Activated T-helper 9 cell treated with anti-CD3 and anti-CD28 coated beads, Interleukin-2, amount 50 U/mL, for 16 hours (primary cell): ENCODE results near the gene PAQR9.

Source experiments
- DNase-seq: peaks from one replicate; pipeline ENCODE4 v3.0.0-alpha.2; 2020; ENCODE audit warnings: low read depth

Gene PAQR9

GRCh38 chr3:142950972-142951371 is 12.5 kb downstream of the PAQR9 start:
- DNase-seq, result no peak

- DNase-seq, result peak; percentile 10
Measured at GRCh38 chr3:142947799-142948575, 15.5 kb downstream of the PAQR9 start.

GRCh38 chr3:142947352-142947751 is 16.1 kb downstream of the PAQR9 start:
- no peak for DNase-seq

GRCh38 chr3:142946861-142947260 is 16.6 kb downstream of the PAQR9 start:
- no peak for DNase-seq

- DNase-seq, result no peak
Measured at GRCh38 chr3:142945023-142945422, 18.5 kb downstream of the PAQR9 start.

- DNase-seq, result no peak
Measured at GRCh38 chr3:142944342-142944741, 19.1 kb downstream of the PAQR9 start.

GRCh38 chr3:142943870-142944269 is 19.6 kb downstream of the PAQR9 start:
- DNase-seq, result no peak

- no peak for DNase-seq
Measured at GRCh38 chr3:142943349-142943748, 20.1 kb downstream of the PAQR9 start.

- no peak for DNase-seq
Measured at GRCh38 chr3:142941373-142942123, 21.9 kb downstream of the PAQR9 start.

- DNase-seq, result no peak
Measured at GRCh38 chr3:142940472-142940871, 23.0 kb downstream of the PAQR9 start.

GRCh38 chr3:142940000-142940399 is 23.5 kb downstream of the PAQR9 start:
- DNase-seq, result no peak

GRCh38 chr3:142935963-142936362 is 27.5 kb downstream of the PAQR9 start:
- DNase-seq, result no peak

- no peak for DNase-seq
Measured at GRCh38 chr3:142934887-142935269, 28.6 kb downstream of the PAQR9 start.

GRCh38 chr3:142934128-142934886 is 29.2 kb downstream of the PAQR9 start:
- DNase-seq, result no peak

- no peak for DNase-seq
Measured at GRCh38 chr3:142931222-142931621, 32.3 kb downstream of the PAQR9 start.

- DNase-seq, result no peak
Measured at GRCh38 chr3:142930463-142930862, 33.0 kb downstream of the PAQR9 start.

- DNase-seq, result no peak
Measured at GRCh38 chr3:142929890-142930289, 33.6 kb downstream of the PAQR9 start.

GRCh38 chr3:142929109-142929508 is 34.4 kb downstream of the PAQR9 start:
- DNase-seq, result peak; percentile 19

GRCh38 chr3:142926368-142926944 is 37.0 kb downstream of the PAQR9 start:
- no peak for DNase-seq

GRCh38 chr3:142925140-142925539 is 38.3 kb downstream of the PAQR9 start:
- DNase-seq, result no peak

- no peak for DNase-seq
Measured at GRCh38 chr3:142923694-142924093, 39.8 kb downstream of the PAQR9 start.

- no peak for DNase-seq
Measured at GRCh38 chr3:142916605-142917004, 46.9 kb downstream of the PAQR9 start.
